ENCODE data around the gene DTYMK.

Gene DTYMK

DNA sequence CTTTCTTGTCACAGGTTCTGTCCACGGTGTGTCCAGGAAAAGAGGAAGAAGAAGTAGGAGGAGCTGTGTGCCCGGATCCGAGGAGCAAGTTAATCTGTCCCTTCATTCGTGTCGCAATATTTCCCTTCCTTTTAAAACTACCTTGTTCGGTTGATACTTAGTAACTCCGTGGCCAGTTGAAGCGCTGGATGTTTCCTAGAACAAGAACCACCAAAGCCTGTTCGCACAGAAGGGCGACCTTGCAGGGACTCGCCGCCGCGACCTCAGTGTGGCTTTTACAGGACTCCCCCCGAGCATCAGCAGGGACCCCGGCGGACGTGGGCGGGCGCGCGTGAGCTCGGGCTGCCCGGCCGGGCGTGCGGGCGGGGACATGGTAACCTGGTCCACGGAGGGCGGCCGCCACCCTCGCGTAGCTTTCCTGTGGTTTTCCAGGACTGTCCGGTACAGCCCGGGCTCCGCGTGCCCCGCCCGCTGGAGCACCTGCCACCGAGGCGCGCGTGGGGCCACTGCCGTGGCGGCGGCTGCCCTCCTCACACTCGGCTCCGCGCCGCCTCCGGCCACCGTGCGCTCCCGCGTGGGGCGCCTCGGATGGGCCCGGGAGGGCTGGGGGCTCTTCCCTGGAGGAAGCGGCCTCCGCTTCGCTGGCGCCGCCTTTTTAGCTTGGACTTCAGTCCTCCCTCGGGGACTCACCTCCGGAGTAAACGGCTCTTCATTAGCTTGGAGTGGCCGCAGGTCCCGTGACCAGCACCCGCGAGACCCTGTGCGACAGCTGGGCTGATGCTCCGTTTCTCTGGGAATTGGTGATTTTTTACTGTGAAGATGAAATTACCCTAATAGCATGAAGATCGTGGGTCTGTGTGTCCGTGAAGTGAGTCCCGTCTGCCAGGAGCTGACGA is 38.6 kb upstream of the DTYMK start:
- Histone ChIP-seq H3K36me3 (ENCODE audit: control insufficient read depth in 2 of 2, insufficient read depth in 1 of 2, low read length in 2 of 2) (peaks cover 0 to 63% of the 10 kb centered on the region in 2 experiments; a peak in 1 of 3 replicates), H3K4me3 (ENCODE audit: low read depth, low read length) (no peak overlapping the region), H3K4me1 (ENCODE audit: control insufficient read depth, insufficient read depth, low read length) (no peaks in the 10 kb centered on the region), H3K9me3 (ENCODE audit: control insufficient read depth, insufficient read depth, low read depth, low read length) (no peaks in the 10 kb centered on the region), H3K27ac (ENCODE audit: extremely low read depth, low read depth, low read length) (no peak overlapping the region)
- TF ChIP-seq OVOL3 (tag by site-specific recombination; IDR thresholded peaks at IDR 0.05) (no peak), KLF16 (tag by site-specific recombination; IDR thresholded peaks at IDR 0.05) (no peak), ZNF112 (tag by site-specific recombination; IDR thresholded peaks at IDR 0.05) (no peak), ZNF571 (tag by site-specific recombination; IDR thresholded peaks at IDR 0.05) (no peak), ZNF394 (tag by site-specific recombination; IDR thresholded peaks at IDR 0.05; ENCODE audit: borderline replicate concordance) (no peak), ZNF768 (tag by site-specific recombination; IDR thresholded peaks at IDR 0.05) (no peak), IKZF3 (tag by site-specific recombination; IDR thresholded peaks at IDR 0.05) (no peak), ZNF560 (tag by site-specific recombination; IDR thresholded peaks at IDR 0.05; ENCODE audit: borderline replicate concordance) (no peak), ZNF24 (tag by site-specific recombination; IDR thresholded peaks at IDR 0.05) (no peak), ZNF19 (tag by site-specific recombination; IDR thresholded peaks at IDR 0.05; ENCODE audit: low read depth) (no peak), ZFP3 (tag by site-specific recombination; IDR thresholded peaks at IDR 0.05; ENCODE audit: low read depth) (no peak)
- TF ChIP-seq, protein P1, sequence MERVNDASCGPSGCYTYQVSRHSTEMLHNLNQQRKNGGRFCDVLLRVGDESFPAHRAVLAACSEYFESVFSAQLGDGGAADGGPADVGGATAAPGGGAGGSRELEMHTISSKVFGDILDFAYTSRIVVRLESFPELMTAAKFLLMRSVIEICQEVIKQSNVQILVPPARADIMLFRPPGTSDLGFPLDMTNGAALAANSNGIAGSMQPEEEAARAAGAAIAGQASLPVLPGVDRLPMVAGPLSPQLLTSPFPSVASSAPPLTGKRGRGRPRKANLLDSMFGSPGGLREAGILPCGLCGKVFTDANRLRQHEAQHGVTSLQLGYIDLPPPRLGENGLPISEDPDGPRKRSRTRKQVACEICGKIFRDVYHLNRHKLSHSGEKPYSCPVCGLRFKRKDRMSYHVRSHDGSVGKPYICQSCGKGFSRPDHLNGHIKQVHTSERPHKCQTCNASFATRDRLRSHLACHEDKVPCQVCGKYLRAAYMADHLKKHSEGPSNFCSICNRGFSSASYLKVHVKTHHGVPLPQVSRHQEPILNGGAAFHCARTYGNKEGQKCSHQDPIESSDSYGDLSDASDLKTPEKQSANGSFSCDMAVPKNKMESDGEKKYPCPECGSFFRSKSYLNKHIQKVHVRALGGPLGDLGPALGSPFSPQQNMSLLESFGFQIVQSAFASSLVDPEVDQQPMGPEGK (tag by site-specific recombination; IDR thresholded peaks at IDR 0.05), result no peak
- TF ChIP-seq, protein P2, sequence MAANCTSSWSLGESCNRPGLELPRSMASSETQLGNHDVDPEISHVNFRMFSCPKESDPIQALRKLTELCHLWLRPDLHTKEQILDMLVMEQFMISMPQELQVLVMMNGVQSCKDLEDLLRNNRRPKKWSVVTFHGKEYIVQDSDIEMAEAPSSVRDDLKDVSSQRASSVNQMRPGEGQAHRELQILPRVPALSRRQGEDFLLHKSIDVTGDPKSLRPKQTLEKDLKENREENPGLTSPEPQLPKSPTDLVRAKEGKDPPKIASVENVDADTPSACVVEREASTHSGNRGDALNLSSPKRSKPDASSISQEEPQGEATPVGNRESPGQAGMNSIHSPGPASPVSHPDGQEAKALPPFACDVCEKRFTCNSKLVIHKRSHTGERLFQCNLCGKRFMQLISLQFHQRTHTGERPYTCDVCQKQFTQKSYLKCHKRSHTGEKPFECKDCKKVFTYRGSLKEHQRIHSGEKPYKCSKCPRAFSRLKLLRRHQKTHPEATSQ (tag by site-specific recombination; IDR thresholded peaks at IDR 0.05), result no peak
- ChIA-PET POLR2A (interaction anchor here (0.6 kb wide), 1 partner anchor 113 kb away, joined by 3 read pairs; no protein-coding TSS in a partner anchor), CTCF (interaction anchor here (0.6 to 1.2 kb wide), 4 partner anchors 8 to 153 kb away, joined by 3 to 7 read pairs (median 4); no protein-coding TSS in a partner anchor)

DNA sequence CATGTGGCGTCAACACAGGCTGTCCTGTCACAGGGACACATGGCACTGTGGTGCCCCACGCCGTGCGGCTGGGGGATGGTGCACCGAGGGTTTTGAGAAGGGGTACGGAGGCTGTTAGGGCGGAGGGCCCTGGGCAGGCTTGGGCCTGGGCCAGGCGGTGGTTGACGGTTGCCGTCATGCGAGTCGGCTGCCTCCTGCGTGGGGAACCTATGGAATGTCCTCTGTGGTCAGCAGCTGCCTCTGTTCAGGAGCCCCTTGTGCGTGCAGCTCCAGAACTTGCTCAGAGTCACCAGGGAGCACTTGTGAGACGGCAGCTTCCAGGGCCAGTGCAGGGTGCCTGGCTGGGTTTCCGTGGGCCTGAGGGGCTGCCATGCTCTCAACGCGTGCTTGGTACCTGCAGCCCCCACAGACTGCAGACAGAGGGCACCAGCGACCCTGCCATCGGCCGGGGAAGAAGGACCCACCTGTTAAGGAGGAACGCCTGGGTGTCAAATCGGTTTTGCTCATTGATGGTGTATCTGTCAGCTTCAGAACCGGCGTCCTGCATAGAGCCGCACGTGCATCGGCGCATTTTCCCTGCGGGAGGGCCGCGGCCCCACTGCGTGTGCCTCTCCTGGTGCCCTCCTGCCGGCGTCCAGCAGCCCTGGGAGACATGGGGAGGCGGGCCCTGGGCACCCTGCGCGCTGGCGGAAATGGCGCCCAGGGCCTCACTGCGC is 37.8 kb upstream of the DTYMK start:
- Histone ChIP-seq H3K9me3 (ENCODE audit: control insufficient read depth, insufficient read depth, low read depth, low read length) (no peaks in the 10 kb centered on the region), H3K4me1 (ENCODE audit: control insufficient read depth, insufficient read depth, low read length) (no peaks in the 10 kb centered on the region), H3K27ac (ENCODE audit: extremely low read depth, low read depth, low read length) (no peak overlapping the region), H3K4me3 (ENCODE audit: low read depth, low read length) (no peak overlapping the region), H3K36me3 (ENCODE audit: control insufficient read depth in 2 of 2, insufficient read depth in 1 of 2, low read length in 2 of 2) (peaks cover 0 to 71% of the 10 kb centered on the region in 2 experiments; a peak in 1 of 3 replicates)
- POLR2A ChIA-PET, result no interaction called here
- CTCF ChIA-PET, result interaction anchor here (0.6 to 1.2 kb wide), 5 partner anchors 9 to 154 kb away, joined by 3 to 7 read pairs (median 3); no protein-coding TSS in a partner anchor
- TF ChIP-seq, protein P3, sequence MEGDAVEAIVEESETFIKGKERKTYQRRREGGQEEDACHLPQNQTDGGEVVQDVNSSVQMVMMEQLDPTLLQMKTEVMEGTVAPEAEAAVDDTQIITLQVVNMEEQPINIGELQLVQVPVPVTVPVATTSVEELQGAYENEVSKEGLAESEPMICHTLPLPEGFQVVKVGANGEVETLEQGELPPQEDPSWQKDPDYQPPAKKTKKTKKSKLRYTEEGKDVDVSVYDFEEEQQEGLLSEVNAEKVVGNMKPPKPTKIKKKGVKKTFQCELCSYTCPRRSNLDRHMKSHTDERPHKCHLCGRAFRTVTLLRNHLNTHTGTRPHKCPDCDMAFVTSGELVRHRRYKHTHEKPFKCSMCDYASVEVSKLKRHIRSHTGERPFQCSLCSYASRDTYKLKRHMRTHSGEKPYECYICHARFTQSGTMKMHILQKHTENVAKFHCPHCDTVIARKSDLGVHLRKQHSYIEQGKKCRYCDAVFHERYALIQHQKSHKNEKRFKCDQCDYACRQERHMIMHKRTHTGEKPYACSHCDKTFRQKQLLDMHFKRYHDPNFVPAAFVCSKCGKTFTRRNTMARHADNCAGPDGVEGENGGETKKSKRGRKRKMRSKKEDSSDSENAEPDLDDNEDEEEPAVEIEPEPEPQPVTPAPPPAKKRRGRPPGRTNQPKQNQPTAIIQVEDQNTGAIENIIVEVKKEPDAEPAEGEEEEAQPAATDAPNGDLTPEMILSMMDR (tag by site-specific recombination; IDR thresholded peaks at IDR 0.05), result 0 out of 2 replicates have a peak, but pooled peaks have one; percentile 31
- TF ChIP-seq SCRT2 (tag by site-specific recombination; IDR thresholded peaks at IDR 0.05) (peak; percentile 46), ZFP69B (tag by site-specific recombination; IDR thresholded peaks at IDR 0.05) (peak; percentile 22; the same call in 1 of the 2 replicates), PRDM1 (tag by site-specific recombination; IDR thresholded peaks at IDR 0.05) (no peak), ZNF184 (tag by site-specific recombination; IDR thresholded peaks at IDR 0.05) (no peak)
